ENCODE data around the gene CDC42BPA.
"Not testable (repeated sequence)": the region's sequence is repeated elsewhere in the genome, so short reads cannot be mapped to it uniquely, and the experiment has no call there.

CDC42BPA gene

GRCh38 chr1:227308367-227309336 is 9.6 kb downstream of the CDC42BPA start:
- no peak for ATAC-seq

- ATAC-seq: no peak
These were observed 11.6 kb downstream of the CDC42BPA start for GRCh38 chr1:227306689-227307088.

- no peak for ATAC-seq
These were observed 12.2 kb downstream of the CDC42BPA start for GRCh38 chr1:227305894-227306626.

- no peak for ATAC-seq
These were observed 13.6 kb downstream of the CDC42BPA start for GRCh38 chr1:227304665-227305064.

- ATAC-seq: no peak
These were observed 14.6 kb downstream of the CDC42BPA start for GRCh38 chr1:227303662-227304061.

GRCh38 chr1:227300682-227301081 is 17.6 kb downstream of the CDC42BPA start:
- ATAC-seq: no peak

GRCh38 chr1:227299688-227300087 is 18.6 kb downstream of the CDC42BPA start:
- ATAC-seq: no peak

GRCh38 chr1:227299241-227299627 is 19.1 kb downstream of the CDC42BPA start:
- ATAC-seq: no peak

- ATAC-seq: no peak
These were observed 19.6 kb downstream of the CDC42BPA start for GRCh38 chr1:227298512-227299240.

- no peak for ATAC-seq
These were observed 21.1 kb downstream of the CDC42BPA start for GRCh38 chr1:227297073-227297793.

- no peak for ATAC-seq
These were observed 22.7 kb downstream of the CDC42BPA start for GRCh38 chr1:227295609-227296008.

- no peak for ATAC-seq
These were observed 32.5 kb downstream of the CDC42BPA start for GRCh38 chr1:227285745-227286144.

GRCh38 chr1:227281371-227281770 is 36.9 kb downstream of the CDC42BPA start:
- no peak for ATAC-seq

- no peak for ATAC-seq
These were observed 37.5 kb downstream of the CDC42BPA start for GRCh38 chr1:227280836-227281235.

- not testable (repeated sequence) for ATAC-seq
These were observed 42.1 kb downstream of the CDC42BPA start for GRCh38 chr1:227276156-227276693.

GRCh38 chr1:227273557-227273956 is 44.7 kb downstream of the CDC42BPA start:
- no peak for ATAC-seq

GRCh38 chr1:227272428-227272827 is 45.9 kb downstream of the CDC42BPA start:
- ATAC-seq: no peak

GRCh38 chr1:227270554-227270953 is 47.7 kb downstream of the CDC42BPA start:
- ATAC-seq: no peak

GRCh38 chr1:227268943-227269342 is 49.3 kb downstream of the CDC42BPA start:
- no peak for ATAC-seq

- ATAC-seq: no peak
These were observed 52.4 kb downstream of the CDC42BPA start for GRCh38 chr1:227265891-227266290.

GRCh38 chr1:227263869-227264268 is 54.4 kb downstream of the CDC42BPA start:
- ATAC-seq: no peak

- no peak for ATAC-seq
These were observed 56.8 kb downstream of the CDC42BPA start for GRCh38 chr1:227261501-227261900.

Data from activated CD4-positive, CD25-positive, alpha-beta regulatory T cell treated with anti-CD3 and anti-CD28 coated beads, Interleukin-2, amount 50 U/mL, for 24 hours (primary cell).